ENCODE results near the gene THADA. TPM values are rescaled to one million over a fixed set of nuclear protein-coding genes. Genes with fewer than 3 reads are reported as not detected.

THADA gene
- polyA plus RNA-seq, 3 donors: 7.3 to 11.2 (median 9.7) TPM

GRCh38 chr2:43572244-43572643 is 23.6 kb downstream of the THADA start:
- H3K27me3 ChIP-seq (ENCODE audit: control insufficient read depth in 2 of 2, insufficient read depth in 2 of 2, low read length in 2 of 2): no peaks in the 10 kb centered on the region
- H3K9me3 ChIP-seq (replicated peaks in 1 of 2; ENCODE audit: control insufficient read depth in 1 of 2, insufficient read depth in 1 of 2, low read length in 2 of 2): no peaks in the 10 kb centered on the region
- no peaks in the 10 kb centered on the region for H3K4me1 Mint-ChIP-seq
- intact Hi-C loops (cut with micrococcal nuclease): loop anchor here in 1 of 2 donors (10.0 kb wide), 1 partner anchor 747 kb away; no protein-coding TSS in a partner anchor
- no peak overlapping the region for H2AFZ ChIP-seq (ENCODE audit: insufficient read depth, low read depth, low read length, poor library complexity, severe bottlenecking)
- peaks cover 65 to 76% of the 10 kb centered on the region in 2 donors for H3K36me3 Mint-ChIP-seq
- peaks cover 0 to 2% (median 0%) of the 10 kb centered on the region in 3 donors for H3K27me3 Mint-ChIP-seq (ENCODE audit: low read depth in 3 of 3)
- H3K9ac ChIP-seq (ENCODE audit: insufficient read depth, low read length, poor library complexity, severe bottlenecking): no peak overlapping the region
- H3K4me2 ChIP-seq (replicated peaks; ENCODE audit: extremely low read depth, low read length, poor library complexity, severe bottlenecking): no peak overlapping the region
- peaks cover 70 to 88% of the 10 kb centered on the region in 2 donors for H3K36me3 ChIP-seq (replicated peaks in 1 of 2; ENCODE audit: control insufficient read depth in 1 of 2, insufficient read depth in 2 of 2, low read length in 2 of 2)
- H3K27ac ChIP-seq (ENCODE audit: low read depth in 1 of 2, low read length in 2 of 2): no peak overlapping the region
- no peaks in the 10 kb centered on the region for H3K79me2 ChIP-seq (ENCODE audit: insufficient read depth, low read length)
- H3K4me1 ChIP-seq (ENCODE audit: control insufficient read depth in 1 of 2, insufficient read depth in 2 of 2, low read length in 2 of 2): no peaks in the 10 kb centered on the region
- WGBS (ENCODE audit: insufficient coverage): no CpG with 5 or more reads among the region's 1 CpG
- H3K4me3 Mint-ChIP-seq: no peak overlapping the region
- no peaks in the 10 kb centered on the region for H4K20me1 ChIP-seq (ENCODE audit: insufficient read depth, low read length)
- peak overlapping the region in 1 of 7 donors; percentile 13 for H3K27ac Mint-ChIP-seq
- no peak for TF ChIP-seq CTCF (IDR thresholded peaks at IDR 0.05)
- H3K9me3 Mint-ChIP-seq: peaks cover 0 to 2% (median 0%) of the 10 kb centered on the region in 7 donors
- H3K4me3 ChIP-seq (replicated peaks in 1 of 3; ENCODE audit: low read depth in 2 of 3, low read length in 3 of 3): no peak overlapping the region
- no peak for DNase-seq

GRCh38 chr2:43569921-43570320 is 25.9 kb downstream of the THADA start:
- H3K36me3 Mint-ChIP-seq: peaks cover 55 to 69% of the 10 kb centered on the region in 2 donors

More at GRCh38 chr2:43569921-43570320, 25.9 kb downstream of the THADA start:
- no peak overlapping the region for H3K27ac ChIP-seq (ENCODE audit: low read depth in 1 of 2, low read length in 2 of 2)
- H2AFZ ChIP-seq (ENCODE audit: insufficient read depth, low read depth, low read length, poor library complexity, severe bottlenecking): no peak overlapping the region
- peaks cover 7 to 13% of the 10 kb centered on the region in 2 donors for H3K4me1 ChIP-seq (ENCODE audit: control insufficient read depth in 1 of 2, insufficient read depth in 2 of 2, low read length in 2 of 2)
- DNase-seq: no peak
- Mint-ChIP-seq H3K4me1 (peaks cover 11% of the 10 kb centered on the region), H3K27ac (no peak overlapping the region), H3K27me3 (ENCODE audit: low read depth in 3 of 3) (peaks cover 0 to 2% (median 0%) of the 10 kb centered on the region in 3 donors), H3K9me3 (no peaks in the 10 kb centered on the region), H3K4me3 (no peak overlapping the region)
- no peak overlapping the region for H3K4me2 ChIP-seq (replicated peaks; ENCODE audit: extremely low read depth, low read length, poor library complexity, severe bottlenecking)
- no peaks in the 10 kb centered on the region for H3K79me2 ChIP-seq (ENCODE audit: insufficient read depth, low read length)
- no peaks in the 10 kb centered on the region for H3K27me3 ChIP-seq (ENCODE audit: control insufficient read depth in 2 of 2, insufficient read depth in 2 of 2, low read length in 2 of 2)
- no CpG with 5 or more reads among the region's 3 CpGs for WGBS (ENCODE audit: insufficient coverage)
- H3K4me3 ChIP-seq (replicated peaks in 1 of 3; ENCODE audit: low read depth in 2 of 3, low read length in 3 of 3): no peak overlapping the region
- no peaks in the 10 kb centered on the region for H4K20me1 ChIP-seq (ENCODE audit: insufficient read depth, low read length)
- TF ChIP-seq CTCF (IDR thresholded peaks at IDR 0.05): no peak
- no peak overlapping the region for H3K9ac ChIP-seq (ENCODE audit: insufficient read depth, low read length, poor library complexity, severe bottlenecking)
- no peaks in the 10 kb centered on the region for H3K9me3 ChIP-seq (replicated peaks in 1 of 2; ENCODE audit: control insufficient read depth in 1 of 2, insufficient read depth in 1 of 2, low read length in 2 of 2)
- intact Hi-C loops (cut with micrococcal nuclease): loop anchor here in 1 of 2 donors (10.0 kb wide), 1 partner anchor 745 kb away; no protein-coding TSS in a partner anchor
- H3K36me3 ChIP-seq (replicated peaks in 1 of 2; ENCODE audit: control insufficient read depth in 1 of 2, insufficient read depth in 2 of 2, low read length in 2 of 2): peaks cover 58 to 81% of the 10 kb centered on the region in 2 donors

Measured in CD14-positive monocyte (primary cell).